HepG2 (cell line): ENCODE measurements around the gene EFEMP2. TPM values are rescaled to one million over a fixed set of nuclear protein-coding genes. Genes with fewer than 3 reads are reported as not detected.

Experiments
- GABPB1 ChIP-seq: IDR thresholded peaks from 2 replicates; pipeline ENCODE4 v1.6.1; 2016; ENCODE audit warnings: mild to moderate bottlenecking, missing genetic modification reagents, moderate library complexity, missing compliant biosample characterization
- HNRNPH1 ChIP-seq: fragments of 200-400 bp; formaldehyde crosslinking; optimal IDR thresholded peaks from 2 replicates; pipeline ENCODE3; 2017; ENCODE audit warnings: mild to moderate bottlenecking, low read depth, low read length
- MYC ChIP-seq: sonication (generic); formaldehyde crosslinking; IDR thresholded peaks from 2 replicates; pipeline ENCODE4 v1.9.0; 2021; ENCODE audit warnings: missing genetic modification reagents, borderline replicate concordance
- NCOA2 ChIP-seq: sonication (generic); formaldehyde crosslinking; IDR thresholded peaks from 2 replicates; pipeline ENCODE4 v1.8.0; 2022; ENCODE audit warnings: inconsistent platforms
- NRL ChIP-seq: sonication (generic); formaldehyde crosslinking; IDR thresholded peaks from 2 replicates; pipeline ENCODE4 v1.5.0; 2020; ENCODE audit warnings: missing genetic modification reagents, mild to moderate bottlenecking, moderate library complexity, borderline replicate concordance
- ONECUT2 ChIP-seq: sonication (generic); formaldehyde crosslinking; IDR thresholded peaks from 2 replicates; pipeline ENCODE4 v1.4.0; 2020; ENCODE audit warnings: missing genetic modification reagents
- PHF20 ChIP-seq: sonication (generic); formaldehyde crosslinking; IDR thresholded peaks from 2 replicates; pipeline ENCODE4 v1.5.0; 2020; ENCODE audit warnings: mild to moderate bottlenecking, missing genetic modification reagents
- RXRA ChIP-seq: sonication (generic); formaldehyde crosslinking; IDR thresholded peaks from 2 replicates; pipeline ENCODE4 v1.5.1; 2020; ENCODE audit warnings: missing genetic modification reagents
- RXRB ChIP-seq: IDR thresholded peaks from 2 replicates; pipeline ENCODE4 v1.6.1; 2016; ENCODE audit warnings: borderline replicate concordance, missing genetic modification reagents, missing compliant biosample characterization
- SNRNP70 ChIP-seq: fragments of 200-400 bp; formaldehyde crosslinking; IDR thresholded peaks from 2 replicates; pipeline ENCODE4 v1.6.1; 2017; ENCODE audit warnings: mild to moderate bottlenecking, low read depth, low read length, moderate library complexity
- TBP ChIP-seq: sonication (generic); formaldehyde crosslinking; IDR thresholded peaks from 2 replicates; pipeline ENCODE4 v1.5.0; 2020; ENCODE audit warnings: missing genetic modification reagents
- ZC3H4 ChIP-seq: sonication (generic); formaldehyde crosslinking; IDR thresholded peaks from 2 replicates; pipeline ENCODE4 v1.4.0; 2020; ENCODE audit warnings: missing genetic modification reagents, borderline replicate concordance
- ZNF17 ChIP-seq: sonication (generic); formaldehyde crosslinking; IDR thresholded peaks from 2 replicates; pipeline ENCODE4 v1.5.0; 2020; ENCODE audit warnings: mild to moderate bottlenecking, missing genetic modification reagents
- ZNF496 ChIP-seq: sonication (generic); formaldehyde crosslinking; IDR thresholded peaks from 2 replicates; pipeline ENCODE4 v1.8.1; 2023; ENCODE audit warnings: mild to moderate bottlenecking, moderate library complexity, missing genetic modification reagents; ENCODE audit not compliant: insufficient replicate concordance
- ZNF75D ChIP-seq: sonication (generic); formaldehyde crosslinking; IDR thresholded peaks from 2 replicates; pipeline ENCODE4 v1.8.1; 2023; ENCODE audit warnings: missing genetic modification reagents, mild to moderate bottlenecking, borderline replicate concordance
- ZNF761 ChIP-seq: sonication (generic); formaldehyde crosslinking; conservative IDR thresholded peaks from 2 replicates; pipeline ENCODE4 v1.4.0; 2020; ENCODE audit warnings: mild to moderate bottlenecking, missing genetic modification reagents
- ZNF816 ChIP-seq: sonication (generic); formaldehyde crosslinking; IDR thresholded peaks from 2 replicates; pipeline ENCODE4 v1.8.0; 2022; ENCODE audit warnings: missing genetic modification reagents, mild to moderate bottlenecking, borderline replicate concordance
- polyA plus RNA-seq, 8 experiments: library from polyadenylated mRNA; depleted of rRNA in 3 of 8; stranded (reverse) in 7 of 8; unstranded in 1 of 8; fragments of >200 nt; fragmentation: Illumina TruSeq in 4 of 8; extraction: Trizol in 4 of 8; gene quantifications; 2 replicates each; pipeline versions ENCODE4 v1.2.1 to v1.2.3, GENCODE V29; 2011 to 2016; ENCODE audit warnings: low read depth in 4 of 8, missing spikeins in 1 of 8, mixed read lengths in 1 of 8; ENCODE audit not compliant: insufficient read depth in 1 of 8
- total RNA-seq, 5 experiments: library from RNA; depleted of rRNA; stranded (reverse); fragments of >200 nt; fragmentation: Illumina TruSeq; extraction: Trizol; gene quantifications; 2 replicates each; pipeline ENCODE4 v1.2.3, GENCODE V29; 2016; ENCODE audit warnings: low read depth in 1 of 5
- TF ChIP-seq, protein P1 (sequence below): IDR thresholded peaks from 2 replicates; pipeline ENCODE4 v1.4.0; 2020; ENCODE audit warnings: mild to moderate bottlenecking, missing genetic modification reagents
- TF ChIP-seq, protein P2 (sequence below): sonication (generic); formaldehyde crosslinking; IDR thresholded peaks from 2 replicates; pipeline ENCODE4 v1.4.0; 2020; ENCODE audit warnings: missing genetic modification reagents, mild to moderate bottlenecking, borderline replicate concordance
- TF ChIP-seq, protein P3 (sequence below): sonication (generic); formaldehyde crosslinking; IDR thresholded peaks from 2 replicates; pipeline ENCODE4 v1.4.0; 2020; ENCODE audit warnings: missing genetic modification reagents, borderline replicate concordance
- TF ChIP-seq, protein P4 (sequence below): sonication (generic); formaldehyde crosslinking; IDR thresholded peaks from 2 replicates; pipeline ENCODE4 v1.5.0; 2020; ENCODE audit warnings: mild to moderate bottlenecking, low read depth, missing genetic modification reagents, borderline replicate concordance
- TF ChIP-seq, protein P5 (sequence below): sonication (generic); formaldehyde crosslinking; IDR thresholded peaks from 2 replicates; pipeline ENCODE4 v1.5.0; 2020; ENCODE audit warnings: missing genetic modification reagents

Gene EFEMP2
- total and polyA plus RNA-seq, 2 of the 13 experiments (the other 11 are each of a cell fraction or from before 2014, with no cell fraction given) = 7.4 to 29.7 TPM

DNA sequence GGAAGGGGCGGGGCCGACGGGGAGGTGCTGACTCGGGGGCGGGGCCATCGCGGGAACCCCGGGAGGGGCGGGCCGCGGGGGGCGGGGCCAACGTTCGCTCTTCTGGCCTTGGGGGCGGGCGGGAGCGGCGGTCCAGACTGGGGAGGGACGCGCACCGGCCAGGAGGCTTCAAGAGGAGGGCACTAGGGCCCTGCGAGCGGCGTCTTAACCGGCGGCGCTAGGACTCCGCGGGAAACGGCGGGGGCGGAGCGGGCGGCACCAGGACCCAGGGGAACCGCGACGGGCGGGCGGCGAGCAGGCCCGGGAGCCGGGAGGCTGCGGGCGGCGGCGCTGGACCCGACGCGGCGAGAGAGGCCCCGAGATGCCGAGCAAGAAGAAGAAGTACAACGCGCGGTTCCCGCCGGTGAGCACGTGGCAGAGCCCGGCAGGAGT is 46.6 kb upstream of the EFEMP2 start, which contains the start of gene DRAP1 (continued):
- TF ChIP-seq ZNF75D (CRISPR knock-in tag) = no peak
- TF ChIP-seq, protein P1, sequence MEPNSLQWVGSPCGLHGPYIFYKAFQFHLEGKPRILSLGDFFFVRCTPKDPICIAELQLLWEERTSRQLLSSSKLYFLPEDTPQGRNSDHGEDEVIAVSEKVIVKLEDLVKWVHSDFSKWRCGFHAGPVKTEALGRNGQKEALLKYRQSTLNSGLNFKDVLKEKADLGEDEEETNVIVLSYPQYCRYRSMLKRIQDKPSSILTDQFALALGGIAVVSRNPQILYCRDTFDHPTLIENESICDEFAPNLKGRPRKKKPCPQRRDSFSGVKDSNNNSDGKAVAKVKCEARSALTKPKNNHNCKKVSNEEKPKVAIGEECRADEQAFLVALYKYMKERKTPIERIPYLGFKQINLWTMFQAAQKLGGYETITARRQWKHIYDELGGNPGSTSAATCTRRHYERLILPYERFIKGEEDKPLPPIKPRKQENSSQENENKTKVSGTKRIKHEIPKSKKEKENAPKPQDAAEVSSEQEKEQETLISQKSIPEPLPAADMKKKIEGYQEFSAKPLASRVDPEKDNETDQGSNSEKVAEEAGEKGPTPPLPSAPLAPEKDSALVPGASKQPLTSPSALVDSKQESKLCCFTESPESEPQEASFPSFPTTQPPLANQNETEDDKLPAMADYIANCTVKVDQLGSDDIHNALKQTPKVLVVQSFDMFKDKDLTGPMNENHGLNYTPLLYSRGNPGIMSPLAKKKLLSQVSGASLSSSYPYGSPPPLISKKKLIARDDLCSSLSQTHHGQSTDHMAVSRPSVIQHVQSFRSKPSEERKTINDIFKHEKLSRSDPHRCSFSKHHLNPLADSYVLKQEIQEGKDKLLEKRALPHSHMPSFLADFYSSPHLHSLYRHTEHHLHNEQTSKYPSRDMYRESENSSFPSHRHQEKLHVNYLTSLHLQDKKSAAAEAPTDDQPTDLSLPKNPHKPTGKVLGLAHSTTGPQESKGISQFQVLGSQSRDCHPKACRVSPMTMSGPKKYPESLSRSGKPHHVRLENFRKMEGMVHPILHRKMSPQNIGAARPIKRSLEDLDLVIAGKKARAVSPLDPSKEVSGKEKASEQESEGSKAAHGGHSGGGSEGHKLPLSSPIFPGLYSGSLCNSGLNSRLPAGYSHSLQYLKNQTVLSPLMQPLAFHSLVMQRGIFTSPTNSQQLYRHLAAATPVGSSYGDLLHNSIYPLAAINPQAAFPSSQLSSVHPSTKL (CRISPR knock-in tag) = peak; percentile 46; the same call in 1 of the 2 replicates
- no peak for TF ChIP-seq TBP (CRISPR knock-in tag)
- TF ChIP-seq, protein P2, sequence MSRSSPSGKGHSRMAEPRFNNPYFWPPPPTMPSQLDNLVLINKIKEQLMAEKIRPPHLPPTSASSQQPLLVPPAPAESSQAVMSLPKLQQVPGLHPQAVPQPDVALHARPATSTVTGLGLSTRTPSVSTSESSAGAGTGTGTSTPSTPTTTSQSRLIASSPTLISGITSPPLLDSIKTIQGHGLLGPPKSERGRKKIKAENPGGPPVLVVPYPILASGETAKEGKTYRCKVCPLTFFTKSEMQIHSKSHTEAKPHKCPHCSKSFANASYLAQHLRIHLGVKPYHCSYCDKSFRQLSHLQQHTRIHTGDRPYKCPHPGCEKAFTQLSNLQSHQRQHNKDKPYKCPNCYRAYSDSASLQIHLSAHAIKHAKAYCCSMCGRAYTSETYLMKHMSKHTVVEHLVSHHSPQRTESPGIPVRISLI = peak; percentile 45; the same call in 1 of the 2 replicates
- TF ChIP-seq, protein P3, sequence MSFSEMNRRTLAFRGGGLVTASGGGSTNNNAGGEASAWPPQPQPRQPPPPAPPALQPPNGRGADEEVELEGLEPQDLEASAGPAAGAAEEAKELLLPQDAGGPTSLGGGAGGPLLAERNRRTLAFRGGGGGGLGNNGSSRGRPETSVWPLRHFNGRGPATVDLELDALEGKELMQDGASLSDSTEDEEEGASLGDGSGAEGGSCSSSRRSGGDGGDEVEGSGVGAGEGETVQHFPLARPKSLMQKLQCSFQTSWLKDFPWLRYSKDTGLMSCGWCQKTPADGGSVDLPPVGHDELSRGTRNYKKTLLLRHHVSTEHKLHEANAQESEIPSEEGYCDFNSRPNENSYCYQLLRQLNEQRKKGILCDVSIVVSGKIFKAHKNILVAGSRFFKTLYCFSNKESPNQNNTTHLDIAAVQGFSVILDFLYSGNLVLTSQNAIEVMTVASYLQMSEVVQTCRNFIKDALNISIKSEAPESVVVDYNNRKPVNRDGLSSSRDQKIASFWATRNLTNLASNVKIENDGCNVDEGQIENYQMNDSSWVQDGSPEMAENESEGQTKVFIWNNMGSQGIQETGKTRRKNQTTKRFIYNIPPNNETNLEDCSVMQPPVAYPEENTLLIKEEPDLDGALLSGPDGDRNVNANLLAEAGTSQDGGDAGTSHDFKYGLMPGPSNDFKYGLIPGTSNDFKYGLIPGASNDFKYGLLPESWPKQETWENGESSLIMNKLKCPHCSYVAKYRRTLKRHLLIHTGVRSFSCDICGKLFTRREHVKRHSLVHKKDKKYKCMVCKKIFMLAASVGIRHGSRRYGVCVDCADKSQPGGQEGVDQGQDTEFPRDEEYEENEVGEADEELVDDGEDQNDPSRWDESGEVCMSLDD (CRISPR knock-in tag) = peak; percentile 62; the same call in 1 of the 2 replicates
- TF ChIP-seq GABPB1 (CRISPR knock-in tag) = peak; percentile 87
- TF ChIP-seq ZNF816 (CRISPR knock-in tag) = no peak
- TF ChIP-seq PHF20 (CRISPR knock-in tag) = peak; percentile 47; the same call in 1 of the 2 replicates
- TF ChIP-seq, protein P4, sequence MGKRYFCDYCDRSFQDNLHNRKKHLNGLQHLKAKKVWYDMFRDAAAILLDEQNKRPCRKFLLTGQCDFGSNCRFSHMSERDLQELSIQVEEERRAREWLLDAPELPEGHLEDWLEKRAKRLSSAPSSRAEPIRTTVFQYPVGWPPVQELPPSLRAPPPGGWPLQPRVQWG (CRISPR knock-in tag) = no peak
- TF ChIP-seq RXRA (CRISPR knock-in tag) = no peak; the same call in 1 of the 2 replicates
- TF ChIP-seq NCOA2 (CRISPR knock-in tag) = peak; percentile 79
- TF ChIP-seq, protein P5, sequence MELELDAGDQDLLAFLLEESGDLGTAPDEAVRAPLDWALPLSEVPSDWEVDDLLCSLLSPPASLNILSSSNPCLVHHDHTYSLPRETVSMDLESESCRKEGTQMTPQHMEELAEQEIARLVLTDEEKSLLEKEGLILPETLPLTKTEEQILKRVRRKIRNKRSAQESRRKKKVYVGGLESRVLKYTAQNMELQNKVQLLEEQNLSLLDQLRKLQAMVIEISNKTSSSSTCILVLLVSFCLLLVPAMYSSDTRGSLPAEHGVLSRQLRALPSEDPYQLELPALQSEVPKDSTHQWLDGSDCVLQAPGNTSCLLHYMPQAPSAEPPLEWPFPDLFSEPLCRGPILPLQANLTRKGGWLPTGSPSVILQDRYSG (CRISPR knock-in tag) = no peak
- TF ChIP-seq NRL = no peak
- TF ChIP-seq SNRNP70 = no peak
- no peak for TF ChIP-seq ZC3H4 (CRISPR knock-in tag)
- no peak for TF ChIP-seq ONECUT2 (CRISPR knock-in tag)
- TF ChIP-seq ZNF496 (CRISPR knock-in tag) = no peak
- no peak for TF ChIP-seq HNRNPH1
- peak; percentile 69 for TF ChIP-seq MYC (CRISPR knock-in tag)
- TF ChIP-seq ZNF17 (CRISPR knock-in tag) = no peak
- peak; percentile 70; the same call in 1 of the 2 replicates for TF ChIP-seq RXRB (CRISPR knock-in tag)
- TF ChIP-seq ZNF761 (CRISPR knock-in tag) = peak; percentile 57; the same call in 1 of the 2 replicates
